Endothelial cell (in vitro differentiated cells): Measurements from ENCODE around the gene FBN2. TPM values are rescaled to one million over a fixed set of nuclear protein-coding genes. Genes with fewer than 3 reads are reported as not detected.

Experiments used
- DNase-seq: peaks from one replicate; pipeline ENCODE4 v3.0.0; 2021; ENCODE audit warnings: low spot score
- H3K27ac Mint-ChIP-seq: one replicate; pipeline ENCODE4 v1.8.0; 2021; ENCODE audit warnings: mixed read lengths, inconsistent platforms; ENCODE audit not compliant: unreplicated experiment
- H3K27me3 Mint-ChIP-seq: one replicate; pipeline ENCODE4 v1.8.0; 2021; ENCODE audit warnings: mild to moderate bottlenecking, moderate library complexity, mixed read lengths, inconsistent platforms; ENCODE audit not compliant: unreplicated experiment
- H3K36me3 Mint-ChIP-seq: one replicate; pipeline ENCODE4 v1.8.0; 2021; ENCODE audit warnings: mild to moderate bottlenecking, low read depth, mixed read lengths, inconsistent platforms; ENCODE audit not compliant: unreplicated experiment
- H3K4me1 Mint-ChIP-seq: one replicate; pipeline ENCODE4 v1.8.0; 2021; ENCODE audit warnings: mild to moderate bottlenecking, mixed read lengths, inconsistent platforms; ENCODE audit not compliant: unreplicated experiment
- H3K4me3 Mint-ChIP-seq: one replicate; pipeline ENCODE4 v1.8.0; 2021; ENCODE audit warnings: mild to moderate bottlenecking, mixed read lengths, inconsistent platforms; ENCODE audit not compliant: unreplicated experiment
- H3K9me3 Mint-ChIP-seq: one replicate; pipeline ENCODE4 v1.8.0; 2021; ENCODE audit warnings: mixed read lengths, inconsistent platforms; ENCODE audit not compliant: unreplicated experiment
- CTCF ChIP-seq: fragments of 200-600 bp; sonication (generic); IDR thresholded peaks from one replicate; pipeline ENCODE4 v1.5.0; 2021; ENCODE audit warnings: antibody characterized with exemption; ENCODE audit not compliant: unreplicated experiment
- total RNA-seq: library from RNA; stranded (reverse); fragmentation: NEBNext Ultra II Directional; extraction: Animal tissue kit (Norgen Biotek cat#: 25700); gene quantifications from one replicate; pipeline ENCODE4 v1.2.1, GENCODE V29; 2021; ENCODE audit not compliant: unreplicated experiment

The FBN2 gene
- total RNA-seq, 1 donor from 2014 or later = 106 TPM

- Mint-ChIP-seq H3K9me3 (no peaks in the 10 kb centered on the region), H3K27me3 (peaks cover 2% of the 10 kb centered on the region), H3K27ac (no peak overlapping the region), H3K4me3 (no peak overlapping the region), H3K36me3 (no peaks in the 10 kb centered on the region), H3K4me1 (no peaks in the 10 kb centered on the region)
- no peak for DNase-seq
- TF ChIP-seq CTCF = no peak
These were observed 317.2 kb downstream of the FBN2 start for GRCh38 chr5:128220841-128221240.

DNA sequence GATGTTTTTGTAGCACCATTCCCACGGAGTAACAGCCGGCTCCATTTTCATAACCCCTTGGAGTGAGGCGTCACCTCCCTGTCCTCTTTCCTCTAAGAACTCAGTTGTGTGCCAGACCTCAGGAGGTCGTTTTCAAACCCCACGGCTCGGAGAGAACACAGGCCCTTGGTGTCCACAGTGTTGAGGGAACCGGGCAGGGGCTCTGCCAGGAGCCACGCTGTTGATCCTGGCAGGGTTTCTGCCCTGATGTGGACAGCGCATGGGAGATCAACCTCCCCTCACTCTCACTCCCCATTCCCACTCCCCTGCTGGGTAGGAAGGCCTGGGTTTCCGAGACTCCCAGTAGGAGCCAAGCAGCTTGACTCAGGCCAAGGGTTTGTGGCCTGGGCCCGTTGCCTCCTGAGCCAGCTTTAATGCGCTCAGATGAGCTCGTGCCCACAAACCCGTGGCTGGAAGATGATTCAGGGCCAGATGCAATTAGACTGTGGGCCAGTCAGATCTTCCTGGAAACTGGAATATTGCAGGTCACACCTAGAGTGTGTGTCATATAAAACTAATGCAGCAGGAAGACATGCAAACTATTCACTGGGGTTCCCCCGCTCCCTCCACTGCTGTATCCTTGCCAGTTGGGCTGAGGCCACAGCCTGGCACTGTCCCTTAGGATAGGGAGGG, 321.0 kb downstream of the FBN2 start:
- H3K4me3 Mint-ChIP-seq = no peak overlapping the region
- no peaks in the 10 kb centered on the region for H3K9me3 Mint-ChIP-seq
- TF ChIP-seq CTCF = no peak
- H3K27ac Mint-ChIP-seq = no peak overlapping the region
- H3K4me1 Mint-ChIP-seq = no peaks in the 10 kb centered on the region
- H3K27me3 Mint-ChIP-seq = no peaks in the 10 kb centered on the region
- no peaks in the 10 kb centered on the region for H3K36me3 Mint-ChIP-seq
- DNase-seq = no peak

GRCh38 chr5:128216285-128216684, 321.8 kb downstream of the FBN2 start:
- Mint-ChIP-seq H3K4me3 (no peak overlapping the region), H3K27ac (no peak overlapping the region), H3K36me3 (no peaks in the 10 kb centered on the region), H3K9me3 (no peaks in the 10 kb centered on the region), H3K4me1 (no peaks in the 10 kb centered on the region), H3K27me3 (no peaks in the 10 kb centered on the region)
- no peak for DNase-seq
- no peak for TF ChIP-seq CTCF

- Mint-ChIP-seq H3K36me3 (no peaks in the 10 kb centered on the region), H3K9me3 (no peaks in the 10 kb centered on the region), H3K4me1 (no peaks in the 10 kb centered on the region), H3K27ac (no peak overlapping the region), H3K4me3 (no peak overlapping the region), H3K27me3 (peaks cover 3% of the 10 kb centered on the region)
- no peak for TF ChIP-seq CTCF
- DNase-seq = no peak
These were observed 324.2 kb downstream of the FBN2 start for GRCh38 chr5:128213833-128214232.

DNA sequence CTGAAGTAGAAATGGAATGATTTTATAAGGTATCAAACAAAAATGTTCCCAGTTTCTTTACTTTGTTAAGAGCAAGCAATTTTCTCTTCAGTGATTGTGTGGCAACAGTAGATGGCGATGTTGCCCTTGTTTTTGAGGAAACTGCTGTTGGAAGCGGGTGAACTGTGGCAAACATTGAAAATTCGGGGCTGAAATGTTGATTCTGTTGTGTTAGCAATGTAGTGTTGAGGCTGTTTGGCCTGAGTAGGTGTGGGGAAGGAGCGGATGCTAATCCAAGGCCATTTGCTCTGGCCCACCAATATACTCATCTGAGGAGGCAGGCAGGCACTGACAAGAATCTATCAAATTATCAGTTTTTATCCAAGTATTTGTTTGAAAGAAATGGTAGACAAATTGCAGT, 324.7 kb downstream of the FBN2 start:
- DNase-seq = peak; percentile 67
- no peak overlapping the region for H3K4me3 Mint-ChIP-seq
- H3K36me3 Mint-ChIP-seq = no peaks in the 10 kb centered on the region
- H3K27ac Mint-ChIP-seq = no peak overlapping the region
- peaks cover 3% of the 10 kb centered on the region for H3K27me3 Mint-ChIP-seq
- TF ChIP-seq CTCF = peak; percentile 68
- H3K9me3 Mint-ChIP-seq = no peaks in the 10 kb centered on the region
- no peaks in the 10 kb centered on the region for H3K4me1 Mint-ChIP-seq
